ENCODE data around the gene PCSK5. TPM values are rescaled to one million over a fixed set of nuclear protein-coding genes. Genes with fewer than 3 reads are reported as not detected.

The PCSK5 gene
- total RNA-seq, 1 experiment from 2014 or later = 7.5 TPM

- no peak overlapping the region for H2BK15ac ChIP-seq (ENCODE audit: low read depth, low read length)
- H4K20me1 ChIP-seq (ENCODE audit: control insufficient read depth, insufficient read depth, insufficient read length) = no peaks in the 10 kb centered on the region
- H3K14ac ChIP-seq (ENCODE audit: insufficient read depth, low read length) = no peak overlapping the region
- H3K9ac ChIP-seq (ENCODE audit: extremely low read depth, insufficient read length, low read length) = no peak overlapping the region
- no peaks in the 10 kb centered on the region for H3K79me1 ChIP-seq (ENCODE audit: insufficient read depth, low read depth, low read length, poor library complexity, severe bottlenecking)
- peaks cover 5 to 11% of the 10 kb centered on the region in 2 experiments; a peak in 3 of 4 replicates for H3K4me1 Mint-ChIP-seq
- no peak for TF ChIP-seq CTCF (conservative IDR thresholded peaks at IDR 0.05)
- H3K4ac ChIP-seq (ENCODE audit: low read depth, low read length) = no peak overlapping the region
- H3K27ac Mint-ChIP-seq = no peak overlapping the region
- H3K4me3 Mint-ChIP-seq = no peak overlapping the region
- H3K9me3 Mint-ChIP-seq = no peaks in the 10 kb centered on the region
- H3K23me2 ChIP-seq (ENCODE audit: insufficient read length, low read depth, low read length, poor library complexity, severe bottlenecking) = peaks cover 9% of the 10 kb centered on the region
- no peak for DNase-seq
- no peak overlapping the region for H3K4me2 ChIP-seq (ENCODE audit: insufficient read depth, insufficient read length, low read length)
- H3K9me3 ChIP-seq (ENCODE audit: control insufficient read depth, low read depth, low read length) = no peaks in the 10 kb centered on the region
- no peak overlapping the region for H2AFZ ChIP-seq (ENCODE audit: low read length)
- no peak overlapping the region for H2BK12ac ChIP-seq (ENCODE audit: insufficient read length, low read depth, low read length)
- no peak overlapping the region for H2BK5ac ChIP-seq (ENCODE audit: insufficient read length, low read length)
- H3K36me3 Mint-ChIP-seq (ENCODE audit: insufficient read depth in 1 of 3, low read depth in 3 of 3) = no peaks in the 10 kb centered on the region
- H2BK20ac ChIP-seq (ENCODE audit: low read depth, low read length, poor library complexity, severe bottlenecking) = no peak overlapping the region
- peaks cover 20% of the 10 kb centered on the region for H3K27me3 Mint-ChIP-seq (ENCODE audit: low read depth)
- no peak overlapping the region for H3K18ac ChIP-seq (ENCODE audit: insufficient read length, low read depth, low read length)
- H3K79me2 ChIP-seq (ENCODE audit: insufficient read depth, low read length) = no peaks in the 10 kb centered on the region
- H3K27me3 ChIP-seq (ENCODE audit: insufficient read depth, low read length) = no peaks in the 10 kb centered on the region; the same call in 1 of the 2 replicates
- no peak overlapping the region for H3K23ac ChIP-seq (ENCODE audit: insufficient read length, low read depth, low read length)
- no CpG with 5 or more reads among the region's 5 CpGs for WGBS (ENCODE audit: extremely low coverage, insufficient read length, low lambda C conversion rate)
- no peak overlapping the region for H4K5ac ChIP-seq (ENCODE audit: insufficient read length, low read depth, low read length)
- no peaks in the 10 kb centered on the region for H3K4me1 ChIP-seq (ENCODE audit: insufficient read depth, low read length)
- no peak overlapping the region for H4K8ac ChIP-seq (replicated peaks; ENCODE audit: insufficient read length, low read depth, low read length)
- no peak overlapping the region for H2AK5ac ChIP-seq (ENCODE audit: insufficient read length, low read length)
- no peak overlapping the region for H3T11ph ChIP-seq (ENCODE audit: low read length)
- no peak overlapping the region for H2BK120ac ChIP-seq (ENCODE audit: low read depth, low read length, poor library complexity, severe bottlenecking)
- H3K27ac ChIP-seq (ENCODE audit: insufficient read length, low read depth, low read length) = no peak overlapping the region
- no peak overlapping the region for H3K56ac ChIP-seq (ENCODE audit: insufficient read length, low read depth, low read length)
- no peak overlapping the region for H4K91ac ChIP-seq (ENCODE audit: insufficient read length, low read depth, low read length)
Observed at GRCh38 chr9:75885652-75886051, 4.8 kb upstream of the PCSK5 start.

Measured in H9 (cell line).